GM03348 (cell line): ENCODE results near the gene OTUD4.

Experiments
- DNase-seq: peaks from one replicate; pipeline ENCODE4 v3.0.0; 2012; ENCODE audit warnings: low spot score

Gene OTUD4

DNA sequence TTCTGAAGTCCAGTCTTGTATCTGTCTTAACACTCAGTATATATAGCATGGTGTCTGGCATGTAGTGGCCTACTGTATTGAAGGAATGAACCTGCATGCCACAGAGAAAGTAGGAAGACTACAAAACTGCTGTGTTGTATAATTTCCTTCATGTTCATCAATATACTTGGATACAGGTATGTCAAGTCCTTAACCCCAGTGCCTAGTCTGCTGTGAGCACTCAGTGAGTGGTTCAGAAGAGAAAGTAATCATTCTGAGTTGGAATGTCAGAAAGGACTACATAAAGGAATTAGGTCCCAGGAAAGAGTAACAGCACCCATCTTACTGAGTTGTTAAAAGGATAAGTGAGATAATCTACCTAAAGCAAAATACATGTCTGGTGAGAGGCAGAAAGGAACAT is 50.3 kb downstream of the OTUD4 start:
- no peak for DNase-seq

GRCh38 chr4:145125396-145125795 is 55.0 kb downstream of the OTUD4 start:
- DNase-seq, result no peak

DNA sequence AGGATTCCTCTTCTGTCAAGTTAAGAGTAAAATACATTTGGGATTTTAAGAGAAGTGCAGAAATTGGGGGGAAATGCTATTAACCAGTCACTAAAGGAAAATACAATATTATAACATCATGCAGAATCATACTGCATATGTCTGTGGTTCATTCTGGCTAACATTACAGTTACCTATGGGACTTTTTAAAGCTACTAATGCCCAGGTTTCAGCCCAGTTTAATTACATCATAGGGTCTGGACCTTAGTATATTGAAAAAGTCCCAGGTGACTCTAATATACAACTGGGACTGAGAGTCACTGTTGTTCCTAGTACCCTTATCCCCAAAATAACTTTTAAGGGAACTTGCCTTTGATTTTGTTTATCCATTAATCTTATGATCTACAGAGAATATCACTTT is 72.3 kb downstream of the OTUD4 start:
- no peak for DNase-seq

- DNase-seq, result no peak
Measured at GRCh38 chr4:145107126-145107525, 73.3 kb downstream of the OTUD4 start.

DNA sequence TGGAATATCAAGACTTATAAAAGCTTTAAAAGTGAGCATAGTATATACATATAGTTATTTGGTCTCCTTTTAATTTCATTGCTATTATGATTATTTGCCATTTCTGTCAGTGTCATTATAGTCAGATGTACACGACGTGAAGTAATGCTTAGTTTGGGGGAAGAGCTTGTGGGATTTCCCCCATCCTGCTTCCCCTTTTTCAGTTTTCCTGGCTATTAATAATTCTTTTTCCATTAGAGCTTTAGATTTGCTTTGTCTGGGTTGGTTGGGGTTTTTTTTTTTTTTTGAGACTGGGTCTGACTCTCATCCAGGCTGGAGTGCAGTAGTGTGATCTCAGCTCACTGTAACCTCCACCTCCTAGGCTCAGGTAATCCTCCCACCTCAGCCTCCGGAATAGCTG is 76.9 kb downstream of the OTUD4 start:
- DNase-seq, result no peak

DNA sequence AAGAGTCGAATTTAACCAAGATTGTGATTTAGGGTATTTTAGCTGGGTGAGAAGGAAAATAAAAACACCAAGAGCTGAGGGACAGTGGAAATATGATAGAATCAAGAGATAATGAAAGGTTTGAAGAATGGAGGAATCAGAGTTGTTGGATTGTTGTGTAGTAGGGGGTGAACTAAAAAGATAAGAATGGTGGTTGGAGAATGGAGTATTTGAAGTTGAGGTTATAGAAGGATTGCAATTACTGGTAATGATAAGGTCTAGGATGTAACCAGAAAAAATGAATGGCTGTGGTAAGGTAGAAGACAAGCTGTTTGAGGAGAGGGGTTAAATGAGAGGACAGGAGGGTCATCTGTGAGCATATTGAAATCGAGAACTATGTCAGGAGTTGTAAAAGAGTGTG is 77.8 kb downstream of the OTUD4 start:
- no peak for DNase-seq

- DNase-seq, result no peak
Measured at GRCh38 chr4:145101091-145101490, 79.3 kb downstream of the OTUD4 start.

GRCh38 chr4:145099653-145100052 is 80.7 kb downstream of the OTUD4 start:
- DNase-seq, result peak; percentile 6

DNA sequence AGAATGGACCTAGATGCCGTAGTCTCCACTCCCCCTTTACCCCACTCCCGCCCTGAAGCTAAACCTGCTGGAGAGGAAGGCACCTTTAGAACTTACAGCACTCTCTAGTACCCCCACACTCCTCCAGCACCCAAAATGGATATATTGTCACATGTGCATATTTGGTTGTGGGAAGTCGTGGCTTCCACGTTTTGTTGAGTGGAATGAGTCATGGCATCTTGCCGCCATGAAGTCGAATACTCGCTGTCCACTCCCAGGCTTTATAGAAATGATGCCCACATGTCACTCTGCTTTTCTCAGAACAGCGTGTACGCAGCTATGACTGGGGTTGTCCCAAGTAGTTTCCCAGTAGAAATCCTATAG is 81.7 kb downstream of the OTUD4 start:
- peak; percentile 57 for DNase-seq

GRCh38 chr4:145097821-145098674 is 82.3 kb downstream of the OTUD4 start, which contains the start of the genes ABCE1 and ANAPC10:
TSS of gene ABCE1 (plus strand) at chr4:145098311. CDS start at chr4:145104413, 6,102 bp downstream.
TSS of gene ANAPC10 (minus strand) at chr4:145098196. CDS start at chr4:145096099, 2,097 bp downstream.
- peak; percentile 97 for DNase-seq

DNA sequence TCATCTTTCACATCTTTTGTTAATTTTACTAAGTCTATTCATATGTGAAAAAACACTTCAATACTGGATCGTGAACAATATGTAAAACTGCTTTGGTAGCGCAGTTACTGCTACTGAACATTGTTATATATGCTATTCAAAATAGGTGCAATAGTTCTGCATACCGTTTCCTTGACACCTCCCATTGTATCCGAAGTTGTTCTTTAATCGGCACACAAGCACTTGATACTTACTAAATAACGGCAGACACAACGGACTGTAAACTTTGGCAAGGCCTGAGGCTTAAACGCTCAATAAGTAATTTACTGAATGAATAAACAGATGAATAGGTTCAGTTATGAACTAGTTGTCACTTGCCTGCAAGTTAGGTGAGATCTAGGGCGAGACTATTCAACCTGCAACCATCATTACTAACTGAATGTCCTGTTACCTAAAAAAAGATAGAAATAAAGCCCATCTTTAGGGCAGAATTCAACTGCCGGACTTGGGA is 83.0 kb downstream of the OTUD4 start:
- DNase-seq, result no peak

DNA sequence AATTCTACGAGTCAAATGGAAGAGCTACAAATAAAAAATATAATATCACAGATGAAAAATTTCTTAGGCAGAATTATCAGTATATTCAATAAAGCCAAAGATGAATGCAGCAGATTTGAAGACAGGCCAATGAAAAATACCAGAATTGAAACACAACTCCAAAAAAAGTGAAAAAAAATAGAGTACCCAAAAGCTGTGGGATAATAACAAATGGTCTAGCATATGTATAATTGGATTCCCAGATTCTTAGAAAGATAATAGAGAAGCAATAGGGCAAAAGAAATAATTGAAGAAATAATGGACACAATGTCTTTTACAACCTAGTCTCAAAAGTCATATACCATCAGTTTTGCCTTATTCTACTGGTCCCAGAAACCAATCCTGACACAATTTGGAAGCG is 86.8 kb downstream of the OTUD4 start:
- DNase-seq, result no peak

GRCh38 chr4:145090380-145090779 is 90.0 kb downstream of the OTUD4 start:
- DNase-seq, result no peak

DNA sequence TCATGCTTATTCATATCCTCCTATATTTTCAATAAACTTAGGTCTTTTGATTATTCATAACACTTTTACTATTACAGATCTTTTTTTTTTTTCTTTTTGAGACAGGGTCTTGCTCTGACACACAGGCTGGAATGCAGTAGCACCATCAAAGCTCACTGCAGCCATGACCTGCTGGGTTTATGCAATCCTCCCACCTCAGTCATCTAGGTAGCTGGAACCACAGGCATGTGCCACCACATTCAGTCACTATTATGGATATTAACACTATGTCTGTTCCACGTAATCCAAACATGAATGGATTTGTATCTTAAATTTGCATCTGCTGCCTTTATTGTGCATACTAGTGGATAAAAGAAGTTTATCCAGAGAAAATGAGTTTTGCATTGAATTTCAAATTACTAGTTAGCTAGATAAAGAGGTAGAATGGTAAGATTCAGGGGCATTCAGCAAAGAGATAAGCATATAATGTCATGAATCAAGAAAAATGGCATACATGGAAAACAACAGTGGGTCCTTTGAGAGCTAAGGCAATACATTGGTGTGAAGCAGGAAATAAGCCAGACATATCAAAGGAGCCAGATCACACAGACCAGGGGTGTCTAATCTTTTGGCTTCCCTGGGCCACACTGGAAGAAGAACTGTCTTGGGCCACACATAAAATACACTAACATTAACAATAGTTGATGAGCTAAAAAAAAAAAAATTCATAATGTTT is 96.3 kb downstream of the OTUD4 start:
- DNase-seq, result no peak
